COLO829 (cell line): Measurements from ENCODE around the gene PLEKHA7.
A peak's percentile ranks its signal among the peaks of the same experiment; 100 is the strongest.

Experiments
- DNase-seq: peaks from one replicate; pipeline ENCODE4 v3.0.0; 2012; ENCODE audit warnings: low spot score

PLEKHA7 gene

DNA sequence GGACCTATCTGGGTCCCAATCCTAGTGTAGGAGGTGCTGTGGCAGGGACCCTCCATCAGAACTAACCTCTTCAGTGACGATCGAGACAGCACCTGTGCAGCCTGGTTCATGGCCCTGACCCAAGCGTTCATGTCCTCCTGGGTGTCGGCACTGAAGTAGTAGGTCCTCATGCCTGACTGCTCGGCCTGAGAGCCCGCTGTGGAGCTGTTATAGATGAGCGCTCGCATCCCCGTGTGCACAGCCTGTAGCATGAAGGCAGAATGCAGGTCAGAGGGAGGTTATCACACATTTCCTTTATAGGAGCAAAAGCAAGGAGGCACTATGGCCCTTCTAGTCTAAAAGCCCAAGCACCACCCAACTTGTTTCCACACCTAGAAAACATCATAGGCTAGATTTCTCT is 172.7 kb downstream of the PLEKHA7 start:
- DNase-seq = no peak

DNA sequence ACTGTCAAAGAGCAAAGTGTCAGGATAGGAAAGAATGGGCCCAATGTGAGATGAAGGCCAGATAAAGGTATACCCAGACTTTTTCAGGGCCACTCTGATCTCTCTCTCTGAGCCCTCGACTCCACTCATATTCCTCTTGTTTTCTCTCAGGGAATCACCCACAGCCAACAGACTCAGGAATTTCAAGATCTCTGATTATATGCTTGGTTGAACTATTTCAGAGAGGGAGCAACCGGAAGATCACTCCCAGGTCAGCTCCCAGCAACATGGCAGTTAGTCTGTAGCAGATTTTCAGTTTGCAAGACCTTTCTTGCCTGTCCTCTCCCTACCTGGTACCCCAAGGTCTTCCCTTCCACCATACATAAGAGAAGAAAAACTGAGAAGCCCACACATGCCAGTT is 173.3 kb downstream of the PLEKHA7 start:
- no peak for DNase-seq

DNA sequence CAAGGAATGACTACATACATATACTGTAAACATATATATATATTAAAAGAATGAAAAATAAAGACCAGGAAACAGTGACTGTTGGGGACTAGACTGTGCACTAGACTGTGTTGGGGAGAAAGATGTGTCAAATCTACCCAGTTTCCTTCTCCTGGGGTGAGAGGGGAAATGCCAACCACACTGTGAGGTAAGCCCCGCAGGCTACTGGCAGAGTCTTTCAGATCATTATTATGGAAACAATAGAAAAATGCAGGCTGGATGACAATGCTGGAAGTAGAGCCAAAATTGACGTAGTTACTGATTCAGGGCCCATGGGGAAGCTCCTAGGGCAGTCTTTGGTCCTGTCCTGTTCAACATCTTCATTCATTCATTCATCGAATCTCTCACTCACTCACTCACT is 174.4 kb downstream of the PLEKHA7 start:
- DNase-seq = no peak

DNA sequence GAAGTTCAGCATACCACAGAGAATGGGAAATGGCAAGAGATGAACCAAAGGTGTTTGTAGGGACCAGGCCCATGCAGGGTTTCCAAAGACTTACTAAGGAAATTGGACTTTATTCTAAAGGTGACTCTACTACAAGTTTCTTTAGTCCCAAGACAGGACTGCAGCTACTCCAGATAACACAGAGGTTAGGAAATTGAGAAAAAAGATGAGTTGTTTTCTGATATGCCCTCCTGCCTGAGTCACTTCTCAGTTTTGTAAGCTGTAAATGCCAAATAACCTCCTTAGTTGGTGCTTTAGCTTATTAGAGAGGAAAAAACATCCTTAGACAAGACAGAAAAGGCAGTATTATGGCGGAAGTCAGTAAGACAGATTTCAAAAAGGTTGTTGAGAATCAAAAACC is 179.8 kb downstream of the PLEKHA7 start:
- DNase-seq = no peak

DNA sequence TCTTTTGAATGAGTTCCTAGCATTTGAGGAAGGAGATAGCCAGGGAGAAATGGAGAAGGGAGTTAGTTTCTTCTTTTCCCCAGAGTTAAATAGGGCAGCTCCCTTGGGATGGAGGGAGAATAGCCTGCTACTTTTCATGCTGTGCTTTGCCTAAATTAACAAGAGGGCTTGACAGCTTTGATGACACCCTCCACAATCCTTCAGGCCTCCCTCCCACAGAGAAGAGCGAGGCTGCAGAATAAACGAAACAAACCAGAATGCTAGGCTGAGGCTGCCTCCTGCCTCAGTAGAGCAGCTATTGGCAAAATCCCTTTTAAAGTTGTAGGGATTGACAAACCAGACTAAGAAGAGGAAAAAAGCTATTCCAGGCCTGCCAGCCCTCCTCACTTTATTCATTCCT is 181.2 kb downstream of the PLEKHA7 start:
- DNase-seq = no peak

DNA sequence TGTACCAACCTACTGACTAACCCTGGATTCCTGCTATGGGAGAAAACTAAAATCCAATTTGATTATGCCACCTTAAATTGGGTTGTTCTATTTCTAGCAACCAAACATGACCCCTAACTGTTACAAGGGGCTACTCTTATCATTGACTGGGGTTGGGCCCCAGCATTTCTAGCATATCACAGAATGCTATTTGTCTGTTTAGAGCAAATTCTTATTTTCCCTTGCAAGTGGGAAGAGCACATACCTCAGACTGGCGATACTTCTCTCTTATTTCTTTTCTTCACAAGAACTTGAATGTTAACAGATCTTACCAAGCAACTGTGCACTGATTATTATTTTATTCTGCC is 182.0 kb downstream of the PLEKHA7 start:
- no peak for DNase-seq

DNA sequence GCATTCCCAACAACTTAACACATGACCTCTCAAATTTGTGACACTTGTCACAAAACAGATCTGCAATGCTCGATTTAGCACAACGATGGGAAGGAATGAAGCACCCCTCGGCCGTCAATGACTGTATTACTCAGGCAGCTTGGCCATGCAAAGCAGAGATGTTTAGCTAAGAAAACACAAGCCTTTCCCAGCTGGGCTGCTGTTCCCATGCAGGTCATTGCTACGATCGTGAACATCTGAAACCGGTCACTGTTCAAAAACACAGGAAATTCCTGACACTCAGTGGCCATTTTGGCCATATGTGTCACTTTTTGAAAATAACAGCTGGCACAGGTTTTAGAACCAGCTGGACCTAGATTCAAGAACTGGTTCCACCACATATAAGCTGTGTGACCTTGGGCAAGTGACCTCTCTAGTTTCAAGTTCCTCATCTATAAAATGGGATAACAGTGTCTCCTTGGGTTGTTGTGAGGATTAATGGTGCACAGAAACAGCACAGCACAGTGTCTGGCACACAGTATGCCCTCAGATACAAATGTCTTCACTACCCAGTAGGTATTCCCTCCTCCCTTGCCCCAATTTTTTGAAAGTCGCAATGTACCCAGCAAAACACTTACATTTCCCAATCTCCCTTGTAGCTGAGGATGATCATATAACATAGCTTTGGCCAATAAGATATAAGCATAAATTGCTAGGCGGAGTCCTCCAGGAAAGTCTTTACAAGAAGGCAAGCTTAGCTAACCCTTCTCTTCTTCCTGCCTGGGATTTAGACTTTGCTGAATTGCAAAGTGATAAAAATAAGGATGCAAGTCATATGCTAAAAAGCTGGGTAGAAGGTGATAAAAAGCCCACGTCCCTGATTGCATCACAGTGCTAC is 182.7 kb downstream of the PLEKHA7 start:
- DNase-seq = no peak

DNA sequence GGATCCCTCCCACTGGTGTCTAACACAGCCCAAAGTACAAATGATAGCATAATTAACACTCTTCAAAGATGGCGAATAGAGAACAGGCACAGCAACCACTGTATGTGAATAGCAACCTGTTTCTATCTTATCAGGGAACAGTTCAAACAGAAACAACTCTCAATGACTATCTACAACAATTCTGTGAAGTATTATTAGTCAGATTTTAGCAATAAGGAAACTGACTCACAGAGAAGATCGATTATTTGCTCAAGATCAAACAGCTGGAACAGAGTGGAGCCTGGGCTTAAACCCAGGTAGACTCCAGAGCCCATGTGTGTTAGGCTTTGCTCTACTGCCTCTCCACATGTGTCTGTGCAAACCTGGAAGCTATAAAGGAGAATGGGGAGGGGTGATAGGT is 187.1 kb downstream of the PLEKHA7 start:
- DNase-seq = no peak

DNA sequence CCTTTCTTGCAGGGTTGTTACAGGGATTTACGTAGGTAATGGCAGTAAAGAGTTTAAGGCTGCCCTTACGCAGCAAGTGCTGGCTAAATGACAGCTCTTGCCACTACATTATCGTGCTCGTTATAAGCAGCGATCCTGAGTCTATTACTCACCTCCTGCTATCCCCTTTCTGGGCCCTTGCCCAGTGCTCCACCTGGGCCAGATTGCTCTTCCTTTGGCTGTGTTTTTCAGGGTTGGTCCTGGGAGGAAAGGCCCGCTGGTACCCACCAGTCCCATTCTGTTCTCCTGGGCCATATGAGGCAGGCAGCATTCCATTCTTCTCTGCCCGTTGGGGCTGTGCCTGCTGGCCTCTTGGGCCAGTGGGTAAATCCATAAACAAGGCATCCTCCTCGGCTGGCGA is 188.2 kb downstream of the PLEKHA7 start:
- no peak for DNase-seq

DNA sequence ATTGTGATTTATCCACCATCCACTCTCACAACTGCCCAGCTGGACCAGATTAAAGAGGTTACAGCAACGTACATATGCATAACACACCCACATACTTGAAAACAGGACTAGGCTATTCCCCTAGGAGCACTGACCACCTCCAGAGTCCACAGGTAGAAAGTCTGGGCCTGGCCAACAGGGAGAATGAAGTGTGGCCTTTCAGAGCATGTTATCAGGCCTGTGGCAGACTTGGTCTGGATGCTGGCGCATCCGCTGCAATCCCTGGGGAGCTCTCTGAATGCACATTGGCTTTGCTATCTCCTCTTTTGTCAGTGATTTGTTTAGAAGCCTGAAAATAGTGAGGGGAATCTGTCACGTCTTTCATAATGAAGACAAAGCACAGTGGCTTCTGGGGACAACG is 189.1 kb downstream of the PLEKHA7 start:
- no peak for DNase-seq

DNA sequence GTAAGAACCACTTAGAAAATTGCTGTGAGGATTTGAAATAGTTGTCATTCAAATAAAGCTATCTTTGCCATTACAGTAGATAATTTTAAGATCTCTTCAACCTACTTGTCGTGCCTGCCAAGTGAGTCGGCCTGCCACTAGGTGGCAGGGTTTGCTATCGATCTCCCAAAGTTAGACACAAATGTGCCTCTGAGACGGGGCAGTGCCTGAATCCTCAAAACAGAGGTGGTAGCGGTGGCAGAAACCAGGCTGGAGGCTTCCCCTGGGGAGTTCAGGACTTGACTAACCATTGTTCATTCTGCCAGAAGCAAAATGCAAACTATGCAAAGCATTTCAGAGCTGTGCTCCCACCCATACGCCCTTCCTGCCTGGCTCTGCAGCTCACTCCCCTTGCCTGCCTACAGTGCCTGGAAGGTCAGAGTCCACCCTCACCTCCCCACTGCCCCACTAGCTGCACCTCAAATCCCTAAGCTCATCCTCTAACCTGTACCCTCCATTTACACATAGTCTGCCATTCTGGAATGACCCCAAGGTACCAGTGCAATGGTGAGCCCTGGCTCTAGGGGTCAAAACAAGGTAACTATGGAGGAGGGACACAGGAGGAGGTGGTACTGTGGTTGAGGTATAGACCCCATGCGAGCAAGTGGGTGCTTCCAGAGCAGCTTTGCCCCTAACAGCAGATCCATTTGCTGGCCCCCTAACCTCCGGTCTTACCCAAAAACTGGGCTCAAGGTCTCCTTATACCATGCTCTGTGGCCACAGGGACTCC is 193.7 kb downstream of the PLEKHA7 start:
- DNase-seq = peak; percentile 81

DNA sequence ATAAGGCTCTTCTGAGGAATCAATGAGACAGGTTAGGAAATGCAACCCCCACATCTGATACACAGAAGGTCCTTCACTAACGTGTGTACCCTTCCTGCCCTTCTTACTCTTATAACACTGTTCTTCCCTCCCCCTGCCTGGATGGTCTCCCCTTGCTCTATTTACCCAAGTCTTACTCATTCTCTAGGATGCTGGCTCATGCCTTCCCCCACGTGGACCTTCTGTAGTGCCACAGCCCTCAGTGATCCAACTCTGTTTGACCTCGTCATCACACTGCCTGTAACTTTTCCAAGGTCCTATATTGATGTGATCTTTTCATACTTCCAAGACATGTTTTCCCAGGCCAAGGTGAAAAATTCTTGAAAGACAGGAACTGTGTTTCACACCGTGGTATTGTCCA is 195.9 kb downstream of the PLEKHA7 start:
- DNase-seq = no peak

DNA sequence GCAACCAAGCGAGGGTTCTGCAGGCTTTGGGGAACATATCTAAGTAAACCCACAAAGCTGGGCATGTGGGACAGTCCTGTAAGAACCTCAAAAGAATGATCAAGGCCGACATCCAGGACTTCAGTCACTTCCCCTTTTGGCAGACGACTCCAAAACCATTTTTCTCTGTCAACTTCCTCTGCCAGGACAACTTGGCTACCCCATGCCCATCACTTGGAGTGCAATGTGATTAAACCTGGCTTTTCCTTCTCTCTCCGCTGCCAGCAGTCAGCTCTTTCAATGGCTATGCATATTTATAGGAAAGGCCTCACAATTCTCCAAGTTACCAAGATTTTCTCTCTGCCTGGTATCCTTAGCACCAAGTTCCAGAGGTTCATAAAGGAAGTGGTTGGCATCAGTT is 196.9 kb downstream of the PLEKHA7 start:
- no peak for DNase-seq

DNA sequence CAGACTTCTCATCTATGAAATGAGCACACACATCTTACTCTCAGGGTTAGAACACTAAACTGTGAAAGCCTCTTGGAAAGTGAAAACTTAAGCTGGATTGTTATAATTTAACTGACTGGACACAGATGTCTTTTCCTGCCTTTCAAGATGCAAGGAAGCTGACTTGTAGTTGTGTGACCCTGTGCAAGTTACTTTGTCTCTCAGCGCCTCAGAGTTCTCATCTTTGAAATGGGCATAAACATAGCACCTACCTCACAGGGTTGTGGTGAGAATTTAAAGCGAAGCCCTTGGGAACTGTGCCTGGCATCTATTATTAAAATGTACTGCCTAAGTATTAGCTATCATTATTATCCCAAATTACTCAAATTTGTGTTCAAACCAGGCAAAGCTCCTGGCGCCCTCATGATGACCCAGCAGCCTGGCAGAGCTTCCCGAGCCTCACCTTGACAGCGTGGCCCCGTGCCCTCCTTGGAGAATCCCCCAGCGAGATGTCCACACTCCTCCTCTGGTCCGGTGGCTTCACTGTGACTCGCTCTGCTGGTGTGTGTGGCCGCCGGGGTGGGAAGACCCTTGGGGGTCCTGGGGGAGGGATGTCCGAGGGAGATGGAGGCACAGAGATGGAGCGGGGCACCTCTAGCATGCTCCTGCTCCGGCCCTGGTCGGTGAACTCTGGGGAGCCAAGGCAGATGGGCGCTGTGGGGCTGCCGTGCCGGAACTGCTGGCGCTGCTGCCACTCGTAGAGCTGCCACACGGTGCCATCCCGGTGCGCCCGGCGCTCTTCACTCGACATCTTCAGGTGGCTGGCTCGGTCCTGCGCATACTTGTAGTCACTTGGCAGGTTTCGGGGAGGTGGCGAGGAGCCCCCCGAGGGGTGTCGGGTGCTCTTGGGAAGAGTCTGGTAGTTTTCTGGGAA is 197.6 kb downstream of the PLEKHA7 start:
- DNase-seq = no peak

DNA sequence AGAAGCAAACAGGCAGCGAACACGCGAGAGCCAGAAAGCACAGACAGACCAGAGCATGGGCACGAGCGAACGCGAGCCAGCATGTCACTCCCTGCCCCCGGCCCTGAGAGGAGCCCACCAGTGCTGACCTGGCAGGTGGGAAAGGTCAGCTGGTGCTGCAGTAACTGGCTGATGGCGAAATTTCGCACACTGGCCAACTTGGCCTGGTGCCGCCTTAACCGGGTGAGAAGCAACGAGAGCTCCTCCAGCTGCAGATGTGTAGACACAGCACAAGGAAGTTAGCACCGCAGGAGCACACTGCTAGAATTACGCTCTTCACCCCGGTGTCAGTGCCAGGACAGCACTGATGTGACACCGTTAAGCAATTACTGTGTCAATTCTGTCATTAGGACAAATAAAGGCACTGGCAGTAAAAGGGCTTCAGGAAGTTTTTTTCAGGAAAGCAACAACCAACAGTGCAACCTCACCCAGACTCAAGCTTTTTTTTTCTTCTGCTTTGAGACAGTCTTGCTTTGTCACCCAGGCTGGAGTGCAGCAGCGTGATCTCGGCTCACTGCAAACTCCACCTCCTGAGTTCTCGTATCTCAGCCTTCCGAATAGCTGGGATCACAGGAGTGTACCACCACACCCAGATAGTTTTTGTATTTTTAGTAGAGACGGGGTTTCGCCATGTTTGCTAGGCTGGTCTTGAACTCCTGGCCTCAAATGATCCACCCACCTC is 199.0 kb downstream of the PLEKHA7 start:
- no peak for DNase-seq

DNA sequence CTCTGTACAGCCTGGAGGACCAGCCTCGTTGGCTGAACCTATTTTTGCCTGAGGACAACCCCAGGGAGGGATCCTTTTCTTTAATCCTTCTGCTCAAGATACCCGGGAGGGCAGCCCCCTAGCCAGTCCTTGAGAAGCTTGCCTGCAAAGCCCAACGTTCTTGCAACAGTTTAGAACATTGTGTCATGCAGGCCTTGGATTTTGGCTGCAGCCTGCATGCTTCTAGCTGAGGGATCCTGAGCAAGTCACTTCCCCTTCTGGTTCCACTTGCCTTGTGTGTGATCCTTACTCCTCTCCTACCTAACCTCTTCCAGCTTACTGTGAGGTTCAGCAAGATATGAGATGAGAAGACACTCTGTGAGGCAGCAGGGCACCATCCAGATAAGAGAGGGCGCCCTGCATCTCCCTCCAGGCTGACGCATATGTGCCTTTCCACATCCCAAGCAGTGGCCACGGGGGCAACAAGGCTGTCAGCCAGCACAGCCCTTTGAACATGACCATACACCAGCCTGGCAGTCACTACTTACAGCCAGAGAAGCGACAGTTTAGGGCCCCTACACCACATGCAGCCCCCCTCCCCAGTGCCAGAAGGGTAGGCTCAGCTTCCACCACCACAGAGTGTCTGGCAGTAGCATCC is 199.7 kb downstream of the PLEKHA7 start:
- DNase-seq = no peak

DNA sequence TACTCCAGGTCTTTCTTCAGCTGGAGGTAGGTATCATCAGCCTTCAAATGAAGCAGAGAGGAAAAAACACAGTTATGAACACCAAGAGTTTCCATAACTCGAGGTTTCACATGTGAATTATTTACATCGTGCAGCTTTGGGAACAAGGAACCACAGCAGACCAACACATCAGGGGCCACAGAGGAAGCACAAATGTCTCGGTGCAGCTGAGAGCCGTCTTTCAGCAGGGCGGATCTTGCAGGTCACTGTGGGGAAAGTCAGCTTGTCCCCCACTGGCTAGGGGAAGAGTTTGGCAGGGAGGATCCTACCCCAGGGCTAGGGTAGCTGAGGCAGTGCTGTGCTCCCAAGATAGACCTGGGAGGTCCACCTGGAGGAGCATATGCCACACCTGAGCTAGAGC is 201.1 kb downstream of the PLEKHA7 start:
- no peak for DNase-seq

DNA sequence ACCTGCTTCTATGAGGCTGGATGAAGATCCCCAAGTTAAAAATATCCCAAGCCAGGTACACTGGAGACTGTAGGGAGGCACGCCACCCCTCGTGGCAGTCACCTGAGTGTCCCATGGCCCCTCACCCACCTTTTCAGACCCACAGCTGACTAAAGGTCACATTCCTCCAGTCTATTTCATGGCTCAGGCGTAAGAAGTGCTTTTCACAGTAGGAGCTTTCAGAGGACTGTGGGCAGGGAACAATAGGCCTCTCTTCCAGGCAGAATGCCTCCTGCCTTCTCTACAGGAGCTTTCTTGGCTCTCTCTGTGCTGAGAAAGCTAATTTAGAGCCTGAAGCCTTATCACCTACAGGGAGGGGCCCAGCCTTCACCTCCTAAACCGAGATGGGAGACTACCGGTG is 201.9 kb downstream of the PLEKHA7 start:
- DNase-seq = peak; percentile 79

DNA sequence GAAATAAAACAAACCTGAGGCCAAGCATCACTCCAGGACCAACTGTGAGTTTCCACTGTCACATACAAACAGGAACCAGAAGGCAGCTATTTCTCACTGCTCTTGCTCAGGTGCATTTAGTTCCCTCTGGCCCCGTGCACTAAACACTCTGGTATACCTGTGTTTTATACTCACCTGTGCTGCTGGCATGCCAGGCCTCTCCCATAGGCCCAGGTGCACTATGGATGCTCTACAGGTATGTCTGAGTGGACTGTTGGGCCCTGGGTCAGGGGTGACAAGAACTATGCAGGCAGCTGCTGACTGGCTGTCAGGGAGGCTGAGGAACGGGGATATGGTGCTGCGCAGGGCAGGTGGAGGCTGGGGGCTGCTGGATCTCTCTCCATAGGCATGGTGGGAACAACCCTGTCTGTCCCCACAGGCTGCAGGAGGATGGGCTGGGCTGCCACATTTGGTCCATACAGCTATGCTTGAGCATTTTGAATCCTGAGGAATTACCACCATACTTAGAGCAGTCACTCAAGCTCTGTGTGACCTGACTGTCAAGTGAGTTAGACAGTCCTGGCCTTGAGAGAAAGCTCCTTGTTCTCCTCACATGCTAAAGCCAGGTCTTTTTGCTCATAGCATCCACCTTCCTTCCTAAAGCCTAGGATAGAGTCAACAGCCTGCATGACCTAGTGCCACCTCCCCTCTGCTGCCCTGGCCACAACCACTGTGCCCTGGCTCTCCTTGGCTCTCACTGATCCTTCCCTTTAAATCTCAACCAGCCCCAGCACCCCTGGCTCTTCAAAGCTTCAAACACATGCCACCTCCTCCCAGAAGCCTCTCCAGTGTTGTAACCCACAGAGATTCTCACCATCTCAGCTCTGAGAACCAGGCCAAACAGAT is 202.8 kb downstream of the PLEKHA7 start:
- no peak for DNase-seq
